Activated CD4-positive, alpha-beta T cell treated with anti-CD3 and anti-CD28 coated beads, Interleukin-2, amount 10 ng/mL, durations not matched to agents 7 days and 5 days (primary cell): ENCODE measurements around the gene NT5DC3. TPM values are rescaled to one million over a fixed set of nuclear protein-coding genes. Genes with fewer than 3 reads are reported as not detected.
"Not testable (repeated sequence)": the region's sequence is repeated elsewhere in the genome, so short reads cannot be mapped to it uniquely, and the experiment has no call there.

Experiments used
- CTCF ChIA-PET: fragments of 350-600 bp; sonication (Branson Sonifier 250); formaldehyde crosslinking; loops from one replicate; lab custom pipeline; 2021; ENCODE audit warnings: antibody characterized with exemption; lab: Charles Lee
- POLR2A ChIA-PET: fragments of 350-600 bp; sonication (Branson Sonifier 250); formaldehyde crosslinking; loops from one replicate; lab custom pipeline; 2021; ENCODE audit warnings: antibody characterized with exemption; lab: Charles Lee
- DNase-seq: peaks from one replicate; pipeline ENCODE4 v3.0.0-alpha.2; 2020
- H3K27ac Mint-ChIP-seq: one replicate; pipeline ENCODE4 v1.8.0; 2021; ENCODE audit warnings: mild to moderate bottlenecking, moderate library complexity, mixed read lengths
- H3K27me3 Mint-ChIP-seq: one replicate; pipeline ENCODE4 v1.8.0; 2021; ENCODE audit warnings: mixed read lengths
- H3K36me3 Mint-ChIP-seq: one replicate; pipeline ENCODE4 v1.8.0; 2021; ENCODE audit warnings: low read depth, mixed read lengths
- H3K4me1 Mint-ChIP-seq: one replicate; pipeline ENCODE4 v1.8.0; 2021; ENCODE audit warnings: mixed read lengths
- H3K4me3 Mint-ChIP-seq: one replicate; pipeline ENCODE4 v1.8.0; 2021; ENCODE audit warnings: mild to moderate bottlenecking, moderate library complexity, mixed read lengths
- H3K9me3 Mint-ChIP-seq: one replicate; pipeline ENCODE4 v1.8.0; 2021; ENCODE audit warnings: mixed read lengths
- total RNA-seq, 2 experiments: library from RNA; stranded (reverse); gene quantifications; one replicate each; pipeline ENCODE4 v1.2.3, GENCODE V29; 2021

NT5DC3 gene
- total RNA-seq, 2 experiments from 2014 or later = 3.5 to 4.3 TPM

DNA sequence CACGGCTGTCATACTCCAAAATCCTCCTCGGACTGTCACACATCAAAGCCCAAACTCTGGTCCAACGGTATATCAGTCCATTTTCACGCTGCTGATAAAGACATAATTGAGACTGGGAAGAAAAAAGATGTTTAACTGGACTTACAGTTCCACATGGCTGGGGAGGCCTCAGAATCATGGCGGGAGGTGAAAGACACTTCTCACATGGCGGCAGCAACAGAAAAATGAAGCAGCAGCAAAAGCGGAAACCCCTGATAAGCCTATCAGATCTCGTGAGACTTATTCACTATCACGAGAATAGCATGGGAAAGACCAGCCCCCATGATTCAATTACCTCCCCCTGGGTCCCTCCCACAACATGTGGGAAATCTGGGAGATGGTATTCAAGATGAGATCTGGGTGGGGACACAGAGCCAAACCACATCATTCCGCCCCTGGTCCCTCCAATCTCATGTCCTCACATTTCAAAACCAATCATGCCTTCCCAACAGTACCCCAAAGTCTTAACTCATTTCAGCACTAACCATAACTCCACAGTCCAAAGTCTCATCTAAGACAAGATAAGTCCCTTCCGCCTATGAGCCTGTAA is 5.2 kb downstream of the NT5DC3 start:
- CTCF ChIA-PET = interaction anchor here (0.8 kb wide), 1 partner anchor 8 kb away, joined by 4 read pairs; no protein-coding TSS in a partner anchor
- DNase-seq, H3K27ac Mint-ChIP-seq, POLR2A ChIA-PET, H3K27me3 Mint-ChIP-seq, H3K9me3 Mint-ChIP-seq, H3K36me3 Mint-ChIP-seq, H3K4me3 Mint-ChIP-seq: not testable (repeated sequence)
- peaks cover 12% of the 10 kb centered on the region for H3K4me1 Mint-ChIP-seq

DNA sequence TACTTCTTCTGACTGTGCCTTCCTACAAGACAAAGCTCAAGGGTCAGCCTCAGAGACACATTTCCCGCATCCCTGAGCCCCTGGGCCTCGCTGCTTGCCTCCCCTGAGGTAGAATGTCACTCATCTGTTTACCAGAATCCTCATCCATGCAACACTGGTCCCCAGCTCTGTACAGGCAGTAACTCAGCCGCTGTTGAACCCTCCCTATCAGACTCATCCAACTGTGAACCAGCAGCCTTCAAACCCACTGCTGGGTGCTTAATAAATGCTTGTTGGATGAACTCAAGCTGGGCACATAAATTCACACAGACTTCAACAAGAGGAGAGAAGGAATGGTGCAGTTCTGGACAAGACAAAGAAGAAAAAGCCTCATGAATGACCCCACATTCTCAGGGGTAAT is 6.1 kb downstream of the NT5DC3 start:
- CTCF ChIA-PET = no interaction called here
- Mint-ChIP-seq H3K27me3 (no peaks in the 10 kb centered on the region), H3K4me1 (peaks cover 8% of the 10 kb centered on the region), H3K4me3 (no peak overlapping the region), H3K36me3 (peaks cover 10% of the 10 kb centered on the region), H3K9me3 (peaks cover 10% of the 10 kb centered on the region), H3K27ac (no peak overlapping the region)
- POLR2A ChIA-PET = no interaction called here
- DNase-seq = no peak

DNA sequence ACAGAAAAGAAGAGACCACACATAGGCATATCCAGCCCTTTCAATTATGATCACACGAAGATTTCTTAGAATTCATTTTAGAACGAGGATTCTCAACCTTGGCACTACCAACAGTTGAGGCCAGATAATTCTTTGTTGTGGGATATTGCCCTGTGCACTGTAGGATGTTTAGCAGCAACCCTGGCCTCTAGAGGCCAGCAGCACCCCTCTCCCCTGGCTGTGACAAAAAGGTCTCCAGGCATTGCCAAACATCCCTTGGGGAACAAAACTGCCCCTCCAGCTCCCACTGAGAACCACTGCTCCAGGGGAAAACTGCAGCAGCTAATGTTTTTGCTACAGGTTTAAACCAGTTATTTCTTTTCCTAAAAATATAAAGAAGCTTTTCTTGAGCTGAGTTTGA is 7.1 kb downstream of the NT5DC3 start:
- H3K27me3 Mint-ChIP-seq = no peaks in the 10 kb centered on the region
- no peak overlapping the region for H3K27ac Mint-ChIP-seq
- H3K36me3 Mint-ChIP-seq = peaks cover 10% of the 10 kb centered on the region
- no peak overlapping the region for H3K4me3 Mint-ChIP-seq
- peaks cover 10% of the 10 kb centered on the region for H3K9me3 Mint-ChIP-seq
- DNase-seq = no peak
- H3K4me1 Mint-ChIP-seq = peaks cover 3% of the 10 kb centered on the region
- POLR2A ChIA-PET = no interaction called here
- CTCF ChIA-PET = no interaction called here

GRCh38 chr12:103833095-103833775 is 7.8 kb downstream of the NT5DC3 start:
- no peaks in the 10 kb centered on the region for H3K27me3 Mint-ChIP-seq
- CTCF ChIA-PET = interaction anchor here (0.7 kb wide), 1 partner anchor 73 kb away, joined by 3 read pairs; no protein-coding TSS in a partner anchor

GRCh38 chr12:103832048-103832997 is 8.7 kb downstream of the NT5DC3 start:
- POLR2A ChIA-PET = no interaction called here
- H3K4me1 Mint-ChIP-seq = peaks cover 2% of the 10 kb centered on the region

More at GRCh38 chr12:103833095-103833775, 7.8 kb downstream of the NT5DC3 start:
- no peak for DNase-seq
- peaks cover 10% of the 10 kb centered on the region for H3K9me3 Mint-ChIP-seq
- peaks cover 10% of the 10 kb centered on the region for H3K36me3 Mint-ChIP-seq
- H3K4me3 Mint-ChIP-seq = no peak overlapping the region
- peaks cover 2% of the 10 kb centered on the region for H3K4me1 Mint-ChIP-seq
- POLR2A ChIA-PET = no interaction called here
- no peak overlapping the region for H3K27ac Mint-ChIP-seq

DNA sequence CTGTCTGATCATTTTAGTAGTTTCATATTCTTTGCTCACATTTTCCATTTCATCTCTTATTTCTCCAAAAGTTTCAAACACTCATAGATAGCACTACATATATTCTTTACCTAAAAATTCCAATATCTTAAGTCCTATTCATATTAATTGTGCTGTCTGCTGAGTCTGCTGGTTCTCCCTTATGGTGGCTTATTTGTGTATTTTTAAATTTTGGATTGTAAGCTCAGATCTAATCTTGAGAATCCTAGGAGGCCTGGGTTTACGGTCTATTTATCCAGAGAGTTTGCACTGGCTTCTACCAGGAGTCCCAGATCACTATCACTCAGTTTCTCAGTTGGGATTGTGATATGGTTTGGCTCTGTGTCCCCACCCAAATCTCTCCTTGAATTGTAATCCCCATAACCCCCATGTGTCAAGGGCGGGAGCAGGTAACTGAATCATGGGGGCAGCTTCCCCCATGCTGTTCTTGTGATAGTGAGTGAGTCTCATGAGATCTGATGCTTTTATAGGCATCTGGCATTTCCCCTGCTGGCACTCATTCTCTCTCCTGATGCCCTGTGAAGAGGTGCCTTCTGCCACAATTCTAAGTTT is 10.2 kb downstream of the NT5DC3 start:
- Mint-ChIP-seq H3K27me3 (no peaks in the 10 kb centered on the region), H3K36me3 (peaks cover 10% of the 10 kb centered on the region), H3K4me1 (peaks cover 2% of the 10 kb centered on the region), H3K27ac (no peak overlapping the region), H3K4me3 (no peak overlapping the region), H3K9me3 (peaks cover 10% of the 10 kb centered on the region)
- no peak for DNase-seq
- CTCF ChIA-PET = no interaction called here
- POLR2A ChIA-PET = no interaction called here

More at GRCh38 chr12:103832048-103832997, 8.7 kb downstream of the NT5DC3 start:
- Mint-ChIP-seq H3K27ac (no peak overlapping the region), H3K9me3 (peaks cover 10% of the 10 kb centered on the region), H3K36me3 (peaks cover 10% of the 10 kb centered on the region), H3K27me3 (no peaks in the 10 kb centered on the region), H3K4me3 (no peak overlapping the region)
- DNase-seq = no peak
- CTCF ChIA-PET = interaction anchor here (0.7 kb wide), 2 partner anchors 73 to 1253 kb away, joined by 3 read pairs; no protein-coding TSS in a partner anchor

GRCh38 chr12:103830025-103830725 is 10.9 kb downstream of the NT5DC3 start:
- Mint-ChIP-seq H3K4me3 (no peak overlapping the region), H3K9me3 (peaks cover 10% of the 10 kb centered on the region), H3K4me1 (peaks cover 2% of the 10 kb centered on the region), H3K27ac (no peak overlapping the region), H3K27me3 (no peaks in the 10 kb centered on the region), H3K36me3 (peaks cover 10% of the 10 kb centered on the region)
- ChIA-PET POLR2A (no interaction called here), CTCF (no interaction called here)
- no peak for DNase-seq

DNA sequence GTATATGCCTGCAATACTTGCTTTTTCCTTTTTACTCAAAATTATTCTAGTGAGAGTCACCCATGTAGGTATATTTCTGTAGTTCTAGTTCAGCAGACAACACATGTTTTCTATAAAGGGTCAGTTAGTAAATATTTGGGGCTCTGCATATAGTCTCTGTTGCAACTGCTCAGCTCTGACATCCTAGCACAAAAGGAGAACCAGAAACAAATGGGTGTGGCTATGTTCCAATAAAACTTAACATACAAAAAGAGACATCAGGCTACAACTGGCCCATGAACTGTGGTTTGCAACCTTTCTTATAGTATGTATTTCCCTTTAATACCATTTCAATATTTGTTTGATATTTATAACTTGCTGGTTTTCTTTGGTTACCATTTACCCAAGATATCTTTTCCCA is 11.9 kb downstream of the NT5DC3 start:
- no peak overlapping the region for H3K4me3 Mint-ChIP-seq
- peaks cover 2% of the 10 kb centered on the region for H3K4me1 Mint-ChIP-seq
- POLR2A ChIA-PET = no interaction called here
- CTCF ChIA-PET = no interaction called here
- H3K36me3 Mint-ChIP-seq = peaks cover 10% of the 10 kb centered on the region
- peaks cover 10% of the 10 kb centered on the region for H3K9me3 Mint-ChIP-seq
- H3K27ac Mint-ChIP-seq = no peak overlapping the region
- DNase-seq = no peak
- no peaks in the 10 kb centered on the region for H3K27me3 Mint-ChIP-seq

- no peaks in the 10 kb centered on the region for H3K4me1 Mint-ChIP-seq
- H3K27ac Mint-ChIP-seq = no peak overlapping the region
- ChIA-PET CTCF (interaction anchor here (0.6 to 1.0 kb wide), 2 partner anchors 8 kb away, joined by 3 to 4 read pairs; no protein-coding TSS in a partner anchor), POLR2A (no interaction called here)
- DNase-seq = no peak
- H3K9me3 Mint-ChIP-seq = peaks cover 10% of the 10 kb centered on the region
- peaks cover 10% of the 10 kb centered on the region for H3K36me3 Mint-ChIP-seq
- no peak overlapping the region for H3K4me3 Mint-ChIP-seq
- H3K27me3 Mint-ChIP-seq = no peaks in the 10 kb centered on the region
Measured at GRCh38 chr12:103827911-103828391, 13.1 kb downstream of the NT5DC3 start.

DNA sequence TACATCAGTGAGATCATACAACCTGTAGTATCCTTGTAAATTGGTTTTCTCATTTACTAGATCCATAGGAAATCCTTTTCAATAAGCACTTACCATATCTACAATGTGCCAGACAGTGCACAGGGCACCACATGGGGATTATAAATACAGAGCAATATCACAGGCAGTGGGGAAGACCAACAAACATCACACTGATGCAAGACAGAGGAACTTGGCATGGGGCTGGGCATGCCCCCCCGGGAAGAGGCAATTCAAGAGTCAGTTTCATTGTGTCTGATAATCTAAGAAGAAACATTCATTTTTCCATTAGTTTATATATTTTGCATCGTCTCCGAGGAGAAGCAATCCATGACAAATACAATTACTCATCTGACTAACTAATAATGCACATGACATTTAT is 16.2 kb downstream of the NT5DC3 start:
- CTCF ChIA-PET = no interaction called here
- no peak for DNase-seq
- Mint-ChIP-seq H3K4me3 (no peak overlapping the region), H3K4me1 (no peaks in the 10 kb centered on the region), H3K36me3 (peaks cover 3% of the 10 kb centered on the region), H3K27ac (no peak overlapping the region), H3K27me3 (no peaks in the 10 kb centered on the region), H3K9me3 (peaks cover 5% of the 10 kb centered on the region)
- POLR2A ChIA-PET = no interaction called here

- H3K9me3 Mint-ChIP-seq = peaks cover 5% of the 10 kb centered on the region
- ChIA-PET POLR2A (no interaction called here), CTCF (no interaction called here)
- no peak overlapping the region for H3K4me3 Mint-ChIP-seq
- no peak for DNase-seq
- H3K27ac Mint-ChIP-seq = no peak overlapping the region
- H3K36me3 Mint-ChIP-seq = peaks cover 3% of the 10 kb centered on the region
- no peaks in the 10 kb centered on the region for H3K4me1 Mint-ChIP-seq
- no peaks in the 10 kb centered on the region for H3K27me3 Mint-ChIP-seq
Measured at GRCh38 chr12:103824290-103824689, 16.7 kb downstream of the NT5DC3 start.

GRCh38 chr12:103823871-103824270 is 17.2 kb downstream of the NT5DC3 start:
- ChIA-PET CTCF (no interaction called here), POLR2A (no interaction called here)
- no peak overlapping the region for H3K4me3 Mint-ChIP-seq
- DNase-seq = no peak
- H3K4me1 Mint-ChIP-seq = no peaks in the 10 kb centered on the region
- peaks cover 5% of the 10 kb centered on the region for H3K9me3 Mint-ChIP-seq
- no peak overlapping the region for H3K27ac Mint-ChIP-seq
- peaks cover 5% of the 10 kb centered on the region for H3K36me3 Mint-ChIP-seq
- H3K27me3 Mint-ChIP-seq = no peaks in the 10 kb centered on the region
